Loucy (cell line): ENCODE data around the gene RNU7-1.
A peak's percentile ranks its signal among the peaks of the same experiment; 100 is the strongest.

Source experiments
- H2AFZ ChIP-seq: fragments of 200-600 bp; sonication (generic); 2 replicates; pipeline ENCODE4 v1.6.0; 2016; ENCODE audit warnings: antibody characterized with exemption, mild to moderate bottlenecking, low read length, moderate library complexity
- H3F3A ChIP-seq: fragments of 200-600 bp; 2 replicates; pipeline ENCODE4 v1.6.0; 2016; ENCODE audit warnings: antibody characterized with exemption, low read depth, mild to moderate bottlenecking
- H3K27me3 ChIP-seq: fragments of 200-600 bp; sonication (generic); 2 replicates; pipeline ENCODE4 v1.6.1; 2014; ENCODE audit warnings: low read length, mild to moderate bottlenecking; ENCODE audit not compliant: insufficient read depth, poor library complexity, severe bottlenecking
- H3K36me3 ChIP-seq: fragments of 200-600 bp; sonication (generic); 2 replicates; pipeline ENCODE4 v1.6.1; 2016; ENCODE audit warnings: low read length; ENCODE audit not compliant: insufficient read depth
- H3K4me1 ChIP-seq: fragments of 200-600 bp; sonication (generic); 2 replicates; pipeline ENCODE4 v1.5.1; 2014; ENCODE audit warnings: low read length, mild to moderate bottlenecking; ENCODE audit not compliant: insufficient read depth, poor library complexity, severe bottlenecking
- H3K4me2 ChIP-seq: fragments of 200-600 bp; sonication (generic); 2 replicates; pipeline ENCODE4 v1.6.0; 2014; ENCODE audit warnings: antibody characterized with exemption, low read length, low read depth, mild to moderate bottlenecking; ENCODE audit not compliant: poor library complexity, severe bottlenecking
- H3K4me3 ChIP-seq: fragments of 200-600 bp; sonication (generic); 2 replicates; pipeline ENCODE4 v1.5.1; 2014; ENCODE audit warnings: low read length, mild to moderate bottlenecking, mixed read lengths; ENCODE audit not compliant: poor library complexity, severe bottlenecking
- H3K79me2 ChIP-seq: fragments of 200-600 bp; sonication (generic); 2 replicates; pipeline ENCODE4 v1.6.1; 2014; ENCODE audit warnings: low read length; ENCODE audit not compliant: insufficient read depth
- H3K9ac ChIP-seq: fragments of 200-600 bp; sonication (generic); 2 replicates; pipeline ENCODE4 v1.6.0; 2014; ENCODE audit warnings: mild to moderate bottlenecking, low read depth, low read length, moderate library complexity; ENCODE audit not compliant: poor library complexity, severe bottlenecking
- H3K9me2 ChIP-seq: fragments of 200-600 bp; sonication (generic); replicated peaks from 2 replicates; pipeline ENCODE4 v1.6.1; 2016; ENCODE audit warnings: low read depth, low read length, mixed read lengths
- H3K9me3 ChIP-seq: fragments of 200-600 bp; sonication (generic); 2 replicates; pipeline ENCODE4 v1.6.1; 2014; ENCODE audit warnings: mild to moderate bottlenecking, antibody characterized with exemption, low read length, low read depth; ENCODE audit not compliant: insufficient read depth
- H4K20me1 ChIP-seq: fragments of 200-600 bp; sonication (generic); 2 replicates; pipeline ENCODE4 v1.6.0; 2014; ENCODE audit warnings: antibody characterized with exemption, low read length, mild to moderate bottlenecking; ENCODE audit not compliant: insufficient read depth, poor library complexity, severe bottlenecking
- EZH2phosphoT487 ChIP-seq: fragments of 200-600 bp; IDR thresholded peaks from 2 replicates; pipeline ENCODE4 v1.6.1; 2018; ENCODE audit warnings: antibody characterized with exemption, mild to moderate bottlenecking, moderate library complexity, borderline replicate concordance
- TF ChIP-seq, protein P1 (sequence below): fragments of 200-600 bp; sonication (generic); conservative IDR thresholded peaks from 2 replicates; pipeline ENCODE4 v1.5.1; 2014; ENCODE audit warnings: mild to moderate bottlenecking, antibody characterized with exemption, low read length

The RNU7-1 gene

DNA sequence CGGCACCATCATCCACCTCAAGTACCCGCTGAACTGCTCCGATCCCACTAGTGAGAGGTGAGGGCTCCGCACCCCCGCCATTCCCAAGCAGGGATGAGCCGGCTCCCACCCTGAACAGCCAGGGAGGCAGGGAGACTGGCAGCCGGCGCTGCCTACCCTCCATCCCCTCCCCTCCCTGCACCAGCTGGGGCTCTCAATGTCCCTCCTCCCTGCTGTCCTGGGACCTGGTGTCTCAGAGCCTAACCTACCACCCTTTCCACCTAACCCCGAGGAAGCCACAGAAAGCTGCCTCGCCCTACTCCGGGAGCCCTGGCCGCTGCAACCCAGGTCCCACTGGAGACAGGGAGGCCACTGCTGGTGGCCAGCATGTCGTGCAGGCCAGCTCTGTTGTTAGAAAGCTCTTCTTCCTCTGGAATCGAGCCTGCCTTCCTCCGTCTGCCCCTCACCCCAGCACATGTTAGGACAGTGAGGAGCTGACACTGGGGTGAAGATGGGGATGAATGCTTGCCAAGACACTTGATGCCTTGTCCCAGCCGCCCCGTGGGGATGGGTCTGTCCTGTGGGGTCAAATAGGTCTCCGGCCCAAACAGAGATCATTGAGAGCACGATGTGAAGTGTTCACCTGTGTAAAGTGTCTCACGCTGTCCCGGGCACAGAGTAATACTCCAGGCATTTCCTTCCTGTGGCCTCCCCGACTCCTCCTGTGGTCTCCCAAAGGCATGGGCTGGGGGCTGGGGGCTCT lies 8.7 kb downstream of the RNU7-1 start:
- Histone ChIP-seq H3K9ac (peak overlapping the region; percentile 97), H3K4me3 (peak overlapping the region; percentile 91), H3K9me2 (no peaks in the 10 kb centered on the region), H3K9me3 (no peaks in the 10 kb centered on the region), H3K36me3 (no peaks in the 10 kb centered on the region), H3K27me3 (no peaks in the 10 kb centered on the region), H3K4me2 (peak overlapping the region; percentile 97), H3K4me1 (peaks cover 63% of the 10 kb centered on the region), H3K79me2 (peaks cover 73% of the 10 kb centered on the region), H3F3A (no peaks in the 10 kb centered on the region), H4K20me1 (no peaks in the 10 kb centered on the region), H2AFZ (no peak overlapping the region)
- TF ChIP-seq, protein P1, sequence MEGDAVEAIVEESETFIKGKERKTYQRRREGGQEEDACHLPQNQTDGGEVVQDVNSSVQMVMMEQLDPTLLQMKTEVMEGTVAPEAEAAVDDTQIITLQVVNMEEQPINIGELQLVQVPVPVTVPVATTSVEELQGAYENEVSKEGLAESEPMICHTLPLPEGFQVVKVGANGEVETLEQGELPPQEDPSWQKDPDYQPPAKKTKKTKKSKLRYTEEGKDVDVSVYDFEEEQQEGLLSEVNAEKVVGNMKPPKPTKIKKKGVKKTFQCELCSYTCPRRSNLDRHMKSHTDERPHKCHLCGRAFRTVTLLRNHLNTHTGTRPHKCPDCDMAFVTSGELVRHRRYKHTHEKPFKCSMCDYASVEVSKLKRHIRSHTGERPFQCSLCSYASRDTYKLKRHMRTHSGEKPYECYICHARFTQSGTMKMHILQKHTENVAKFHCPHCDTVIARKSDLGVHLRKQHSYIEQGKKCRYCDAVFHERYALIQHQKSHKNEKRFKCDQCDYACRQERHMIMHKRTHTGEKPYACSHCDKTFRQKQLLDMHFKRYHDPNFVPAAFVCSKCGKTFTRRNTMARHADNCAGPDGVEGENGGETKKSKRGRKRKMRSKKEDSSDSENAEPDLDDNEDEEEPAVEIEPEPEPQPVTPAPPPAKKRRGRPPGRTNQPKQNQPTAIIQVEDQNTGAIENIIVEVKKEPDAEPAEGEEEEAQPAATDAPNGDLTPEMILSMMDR: peak; percentile 33; the same call in 1 of the 2 replicates
- TF ChIP-seq EZH2phosphoT487: no peak

DNA sequence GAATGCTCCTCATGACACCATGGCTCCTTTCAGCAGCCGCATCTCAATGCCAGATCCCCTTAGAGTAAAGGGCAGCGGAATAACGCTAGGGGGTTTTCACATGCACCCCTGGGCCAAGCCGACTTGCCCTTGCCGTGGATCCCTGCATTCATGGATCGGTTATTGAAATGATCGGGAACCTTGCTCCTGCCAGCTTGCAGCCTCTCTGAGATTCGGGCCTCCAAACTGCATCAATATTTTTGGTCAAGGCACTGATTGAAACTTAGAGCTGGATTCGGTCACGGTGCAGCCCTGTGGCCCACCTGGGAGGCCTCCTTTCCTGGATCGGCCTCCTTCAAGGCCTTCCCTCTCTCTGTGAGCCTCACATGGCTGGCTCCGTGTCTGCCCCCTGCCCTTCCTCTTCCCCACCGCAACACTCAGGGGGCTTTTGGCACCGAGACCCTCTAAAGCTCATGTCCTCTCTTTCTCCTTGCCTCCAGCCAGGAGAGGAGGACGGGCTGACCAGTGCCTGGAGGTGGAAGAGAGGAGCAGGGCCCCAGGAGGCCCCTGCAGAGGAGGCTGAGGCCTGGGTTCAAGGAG lies 9.3 kb downstream of the RNU7-1 start:
- Histone ChIP-seq H4K20me1 (no peaks in the 10 kb centered on the region), H2AFZ (no peak overlapping the region), H3F3A (no peaks in the 10 kb centered on the region), H3K27me3 (no peaks in the 10 kb centered on the region), H3K9me2 (no peaks in the 10 kb centered on the region), H3K36me3 (no peaks in the 10 kb centered on the region), H3K4me2 (peak overlapping the region; percentile 97), H3K9ac (peak overlapping the region; percentile 97), H3K79me2 (peaks cover 80% of the 10 kb centered on the region), H3K4me1 (peaks cover 70% of the 10 kb centered on the region), H3K9me3 (no peaks in the 10 kb centered on the region), H3K4me3 (peak overlapping the region; percentile 91)
- TF ChIP-seq EZH2phosphoT487: no peak
- TF ChIP-seq, protein P1: no peak

GRCh38 chr12:6953442-6954315 lies 10.1 kb downstream of the RNU7-1 start:
- Histone ChIP-seq H3K36me3 (no peaks in the 10 kb centered on the region), H3F3A (no peaks in the 10 kb centered on the region), H3K9me3 (no peaks in the 10 kb centered on the region), H3K27me3 (no peaks in the 10 kb centered on the region), H4K20me1 (no peaks in the 10 kb centered on the region), H3K4me2 (peak overlapping the region; percentile 97), H3K9ac (peak overlapping the region; percentile 97), H3K4me1 (peaks cover 77% of the 10 kb centered on the region), H2AFZ (no peak overlapping the region), H3K4me3 (peak overlapping the region; percentile 91), H3K9me2 (no peaks in the 10 kb centered on the region), H3K79me2 (peaks cover 87% of the 10 kb centered on the region)
- no peak for TF ChIP-seq EZH2phosphoT487
- TF ChIP-seq, protein P1: no peak
